HG02840 (cell line): ENCODE results near the gene ACBD3.
"Not testable (repeated sequence)": the region's sequence is repeated elsewhere in the genome, so short reads cannot be mapped to it uniquely, and the experiment has no call there.

Source experiments
- ATAC-seq: cut with Tn5 transposase; IDR thresholded peaks from one replicate; pipeline ENCODE4 v1.9.1; 2021; ENCODE audit warnings: mild to moderate bottlenecking, moderate library complexity, moderate number of reproducible peaks; ENCODE audit not compliant: unreplicated experiment, low FRiP score

Gene ACBD3

GRCh38 chr1:226202666-226203065, 16.1 kb upstream of the ACBD3 start:
- not testable (repeated sequence) for ATAC-seq

GRCh38 chr1:226202246-226202645, 15.7 kb upstream of the ACBD3 start:
- ATAC-seq: no peak

DNA sequence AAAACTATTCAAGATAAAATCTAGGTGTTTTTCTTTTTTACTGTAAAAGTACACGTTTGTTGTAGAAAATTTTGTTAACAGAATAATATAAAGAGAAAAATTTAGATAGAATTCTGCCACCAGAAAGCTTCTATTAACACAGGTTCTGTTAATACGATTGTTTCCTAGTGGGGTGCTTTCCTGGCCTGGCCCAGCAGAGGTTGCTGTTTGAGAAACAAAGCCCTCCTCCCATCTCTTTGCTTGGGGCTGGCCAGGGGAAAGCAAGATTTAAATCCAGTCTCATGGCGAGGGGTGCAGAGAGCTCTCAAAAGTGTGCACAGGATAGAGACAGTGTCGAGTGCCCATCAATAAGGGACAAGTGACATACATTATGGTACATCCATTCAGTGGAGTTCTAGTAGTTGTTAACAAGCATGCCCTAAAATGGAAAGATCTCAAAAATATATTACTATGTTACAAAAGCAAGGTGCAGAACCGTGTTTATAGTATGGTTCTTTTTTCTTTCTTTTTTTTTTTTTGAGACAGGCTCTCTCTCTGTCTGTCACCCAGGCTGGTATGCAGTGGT, 14.6 kb upstream of the ACBD3 start:
- no peak for ATAC-seq

DNA sequence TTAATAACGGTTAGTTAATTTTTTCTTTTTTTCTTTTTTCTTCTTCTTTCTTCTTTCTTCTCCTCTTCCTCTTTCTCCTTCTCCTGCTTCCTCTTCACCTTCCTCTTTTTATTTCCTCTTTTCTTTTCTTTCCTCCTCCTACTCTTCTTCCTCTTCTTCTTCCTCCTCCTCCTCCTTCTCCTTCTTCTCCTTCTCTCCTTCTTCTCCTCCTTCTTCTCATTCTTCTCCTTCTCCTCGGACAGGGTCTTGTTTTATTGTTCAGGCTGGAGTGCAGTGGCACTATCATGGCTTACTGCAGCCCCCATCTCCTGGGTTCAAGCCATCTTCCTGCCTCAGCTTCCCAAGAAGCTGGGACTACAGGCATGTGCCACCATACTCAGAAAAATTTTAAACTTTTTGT, 13.4 kb upstream of the ACBD3 start:
- no peak for ATAC-seq

DNA sequence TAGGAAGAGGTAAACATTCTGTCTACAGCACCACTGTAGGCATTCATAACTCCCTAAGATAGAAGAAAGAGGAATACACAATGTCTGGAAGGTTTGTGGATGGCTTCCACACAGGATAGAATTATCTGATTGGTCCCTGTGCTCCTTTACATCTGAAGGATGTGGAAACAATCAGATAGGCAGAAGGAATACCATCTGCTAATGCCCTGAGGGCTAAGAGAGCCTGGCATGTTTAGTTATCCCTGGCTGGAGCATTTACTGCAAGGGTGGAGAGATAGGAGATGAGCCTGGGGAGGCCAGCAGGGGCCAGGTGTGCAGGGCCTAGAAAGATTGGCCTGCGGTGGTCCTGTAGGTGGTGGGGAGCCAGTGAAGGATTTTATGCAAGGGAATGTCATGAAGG, 8.6 kb upstream of the ACBD3 start:
- no peak for ATAC-seq

DNA sequence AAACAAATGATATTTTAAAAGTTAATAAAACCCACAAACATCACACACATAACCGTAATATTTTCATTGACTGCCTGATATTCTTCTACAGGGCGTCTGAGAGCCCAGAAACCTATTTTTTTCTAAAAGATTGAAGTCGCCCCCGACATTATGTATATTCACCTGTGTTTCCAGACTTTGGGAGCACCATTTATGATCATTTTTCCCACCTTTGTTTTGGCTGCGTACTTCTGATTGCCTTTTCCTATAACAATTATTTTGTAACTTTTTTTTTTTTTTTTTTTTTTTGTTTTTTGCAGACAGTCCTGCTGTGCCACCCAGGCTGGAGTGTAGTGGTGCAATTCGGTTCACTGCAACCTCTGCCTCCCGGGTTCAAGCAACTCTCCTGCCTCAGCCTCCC, 839 bp upstream of the ACBD3 start:
- no peak for ATAC-seq

- ATAC-seq: no peak
Measured at GRCh38 chr1:226187019-226187322, 430 bp upstream of the ACBD3 start.

- ATAC-seq: no peak
Measured at GRCh38 chr1:226185141-226186036, 1.2 kb downstream of the ACBD3 start.

- ATAC-seq: no peak
Measured at GRCh38 chr1:226181996-226182714, 4.4 kb downstream of the ACBD3 start.

DNA sequence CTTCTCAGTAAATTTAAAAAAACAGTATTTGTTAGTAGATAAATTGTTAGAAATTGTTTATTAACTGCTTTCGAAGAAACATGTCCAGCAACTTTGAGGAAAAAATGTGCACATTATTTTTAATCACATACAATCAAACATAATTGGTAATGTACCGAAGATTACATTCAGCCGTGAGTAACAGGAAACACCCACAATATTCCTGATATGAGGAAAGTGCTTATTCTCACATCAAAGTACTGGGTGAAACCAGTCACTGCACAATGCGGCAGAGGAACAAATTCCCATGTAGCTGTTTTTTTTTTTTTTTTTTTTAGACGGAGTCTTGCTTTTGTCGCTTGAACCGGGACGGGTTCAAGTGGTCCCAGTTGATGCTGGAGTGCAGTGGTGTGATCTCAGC, 9.7 kb downstream of the ACBD3 start:
- no peak for ATAC-seq

GRCh38 chr1:226172589-226172988, 14.0 kb downstream of the ACBD3 start:
- ATAC-seq: no peak

DNA sequence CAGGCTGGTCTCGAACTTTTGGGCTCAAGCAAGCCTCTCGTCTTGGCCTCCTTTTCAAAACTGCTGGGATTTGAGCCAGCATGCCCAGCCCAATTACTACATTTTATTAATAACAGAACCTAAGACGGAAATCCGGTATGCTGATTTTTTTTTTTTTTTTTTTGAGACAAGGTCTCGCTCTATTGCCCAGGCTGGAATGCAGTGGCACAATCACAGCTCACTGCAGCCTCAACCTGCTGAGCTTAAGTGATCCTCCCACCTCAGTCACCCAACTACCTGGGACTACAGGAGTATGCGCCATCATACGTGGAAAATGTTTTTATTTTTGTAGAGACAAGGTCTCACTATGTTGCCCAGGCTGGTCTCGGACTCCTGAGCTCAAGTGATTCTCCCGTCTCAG, 20.2 kb downstream of the ACBD3 start:
- no peak for ATAC-seq

DNA sequence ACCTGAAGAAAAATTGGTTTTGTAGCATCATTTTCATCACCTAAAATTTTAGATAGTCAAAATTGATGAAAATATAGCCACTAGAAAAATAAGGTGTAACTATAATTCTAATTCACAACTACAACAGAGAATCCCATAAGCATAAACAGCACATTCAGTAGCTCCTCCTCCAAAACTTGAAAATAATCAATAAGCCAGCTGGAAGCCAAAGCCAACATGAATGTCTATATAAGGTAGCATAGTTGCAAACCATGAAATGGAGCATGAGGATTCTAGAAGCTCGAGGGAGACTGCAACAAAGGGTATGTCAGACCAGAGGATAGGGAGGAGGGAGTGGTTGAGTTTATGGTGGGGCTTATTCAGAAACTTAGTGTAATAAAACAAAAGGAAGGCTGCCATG, 22.4 kb downstream of the ACBD3 start:
- ATAC-seq: no peak

- ATAC-seq: no peak
Measured at GRCh38 chr1:226162898-226163297, 23.6 kb downstream of the ACBD3 start.

DNA sequence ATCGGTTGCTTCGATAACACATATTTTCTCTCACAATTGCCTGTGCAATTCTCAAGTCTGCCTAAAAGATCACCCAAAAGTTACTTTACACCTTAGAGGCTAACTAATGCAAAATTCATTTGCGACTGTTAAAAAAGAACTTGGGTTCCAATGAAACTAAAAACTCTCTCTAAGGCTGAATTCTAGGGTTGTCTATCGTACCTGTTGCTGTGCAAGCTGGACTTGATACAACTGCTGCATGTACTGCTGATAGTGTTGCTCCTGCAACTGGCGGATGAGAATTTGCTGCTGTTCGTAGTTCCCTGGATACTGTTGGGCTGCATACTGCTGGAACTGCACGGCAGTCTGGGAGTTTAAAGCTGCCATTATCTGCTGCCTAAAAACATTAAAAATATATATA, 27.6 kb downstream of the ACBD3 start:
- no peak for ATAC-seq

GRCh38 chr1:226158457-226158856, 28.1 kb downstream of the ACBD3 start:
- no peak for ATAC-seq

DNA sequence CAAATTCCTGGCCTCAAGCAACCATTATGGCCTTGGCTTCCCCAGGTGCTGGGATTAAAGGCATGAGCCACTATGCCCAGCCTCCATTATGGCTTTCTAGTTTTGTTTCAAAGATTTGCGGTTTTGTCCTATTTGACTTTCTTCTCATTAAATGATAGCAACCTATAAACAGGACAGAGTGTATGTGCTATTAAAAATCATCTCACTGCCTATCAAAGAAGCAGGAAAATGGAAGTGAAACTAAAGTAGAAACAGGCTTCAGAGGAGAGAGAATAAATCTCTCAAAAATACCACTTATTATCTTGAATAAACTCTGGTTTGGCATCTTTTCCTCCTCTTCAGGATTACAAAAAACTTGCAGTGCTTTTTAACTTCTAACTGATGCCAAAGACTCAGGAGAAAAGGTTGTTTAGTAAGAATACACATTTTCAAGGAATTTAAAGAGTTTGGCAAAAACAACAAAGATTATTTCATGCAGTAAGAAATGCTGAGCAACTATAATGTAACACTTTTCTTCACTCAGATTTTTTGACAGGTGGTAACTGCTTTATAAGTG, 28.7 kb downstream of the ACBD3 start:
- no peak for ATAC-seq

DNA sequence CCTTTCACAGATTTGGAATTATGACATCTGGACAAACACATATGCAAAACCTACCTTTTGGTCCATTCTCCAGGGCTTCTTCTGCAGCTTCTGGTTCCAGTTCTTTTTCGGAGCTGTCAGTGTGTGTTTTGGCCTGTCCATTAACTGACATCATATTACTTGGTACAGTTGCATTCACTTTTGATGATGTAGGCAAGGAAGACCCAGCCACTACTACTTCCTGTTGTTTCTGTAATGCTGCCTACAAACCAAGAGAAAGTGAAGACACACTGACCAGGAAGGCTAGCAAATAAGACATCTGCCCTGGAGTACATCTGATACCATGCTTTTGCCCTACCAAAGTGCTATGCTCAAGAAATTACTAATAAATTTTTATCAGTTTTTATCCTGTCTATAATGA, 31.9 kb downstream of the ACBD3 start:
- ATAC-seq: no peak

GRCh38 chr1:226149806-226150205, 36.7 kb downstream of the ACBD3 start:
- ATAC-seq: no peak

- ATAC-seq: no peak
Measured at GRCh38 chr1:226148121-226148648, 38.4 kb downstream of the ACBD3 start.

- ATAC-seq: no peak
Measured at GRCh38 chr1:226144045-226144444, 42.5 kb downstream of the ACBD3 start.
